Breast epithelium (tissue), 3 donors: ENCODE data around the gene DDX25.

Source experiments
- POLR2A ChIP-seq: fragments of 450-650 bp; IDR thresholded peaks from one replicate; pipeline ENCODE4 v1.6.1; 2016; ENCODE audit warnings: antibody characterized with exemption, mild to moderate bottlenecking, moderate library complexity
- TF ChIP-seq, protein P1 (sequence below), 3 donors: fragments of 450-650 bp; IDR thresholded peaks; one replicate each; pipeline ENCODE4 v1.5.1; 2016 to 2017; ENCODE audit warnings: antibody characterized with exemption in 3 of 3, mild to moderate bottlenecking in 3 of 3, moderate library complexity in 3 of 3

- TF ChIP-seq, protein P1, sequence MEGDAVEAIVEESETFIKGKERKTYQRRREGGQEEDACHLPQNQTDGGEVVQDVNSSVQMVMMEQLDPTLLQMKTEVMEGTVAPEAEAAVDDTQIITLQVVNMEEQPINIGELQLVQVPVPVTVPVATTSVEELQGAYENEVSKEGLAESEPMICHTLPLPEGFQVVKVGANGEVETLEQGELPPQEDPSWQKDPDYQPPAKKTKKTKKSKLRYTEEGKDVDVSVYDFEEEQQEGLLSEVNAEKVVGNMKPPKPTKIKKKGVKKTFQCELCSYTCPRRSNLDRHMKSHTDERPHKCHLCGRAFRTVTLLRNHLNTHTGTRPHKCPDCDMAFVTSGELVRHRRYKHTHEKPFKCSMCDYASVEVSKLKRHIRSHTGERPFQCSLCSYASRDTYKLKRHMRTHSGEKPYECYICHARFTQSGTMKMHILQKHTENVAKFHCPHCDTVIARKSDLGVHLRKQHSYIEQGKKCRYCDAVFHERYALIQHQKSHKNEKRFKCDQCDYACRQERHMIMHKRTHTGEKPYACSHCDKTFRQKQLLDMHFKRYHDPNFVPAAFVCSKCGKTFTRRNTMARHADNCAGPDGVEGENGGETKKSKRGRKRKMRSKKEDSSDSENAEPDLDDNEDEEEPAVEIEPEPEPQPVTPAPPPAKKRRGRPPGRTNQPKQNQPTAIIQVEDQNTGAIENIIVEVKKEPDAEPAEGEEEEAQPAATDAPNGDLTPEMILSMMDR (IDR thresholded peaks at IDR 0.05): no peak
- TF ChIP-seq POLR2A: no peak
Observed at GRCh38 chr11:125925247-125925740, 21.0 kb downstream of the DDX25 start.
